GM21515 (cell line): ENCODE results near the gene AASS.
"Not testable (repeated sequence)": the region's sequence is repeated elsewhere in the genome, so short reads cannot be mapped to it uniquely, and the experiment has no call there.

Experiments used
- ATAC-seq: cut with Tn5 transposase; IDR thresholded peaks from one replicate; pipeline ENCODE4 v1.9.1; 2021; ENCODE audit not compliant: unreplicated experiment

The AASS gene

DNA sequence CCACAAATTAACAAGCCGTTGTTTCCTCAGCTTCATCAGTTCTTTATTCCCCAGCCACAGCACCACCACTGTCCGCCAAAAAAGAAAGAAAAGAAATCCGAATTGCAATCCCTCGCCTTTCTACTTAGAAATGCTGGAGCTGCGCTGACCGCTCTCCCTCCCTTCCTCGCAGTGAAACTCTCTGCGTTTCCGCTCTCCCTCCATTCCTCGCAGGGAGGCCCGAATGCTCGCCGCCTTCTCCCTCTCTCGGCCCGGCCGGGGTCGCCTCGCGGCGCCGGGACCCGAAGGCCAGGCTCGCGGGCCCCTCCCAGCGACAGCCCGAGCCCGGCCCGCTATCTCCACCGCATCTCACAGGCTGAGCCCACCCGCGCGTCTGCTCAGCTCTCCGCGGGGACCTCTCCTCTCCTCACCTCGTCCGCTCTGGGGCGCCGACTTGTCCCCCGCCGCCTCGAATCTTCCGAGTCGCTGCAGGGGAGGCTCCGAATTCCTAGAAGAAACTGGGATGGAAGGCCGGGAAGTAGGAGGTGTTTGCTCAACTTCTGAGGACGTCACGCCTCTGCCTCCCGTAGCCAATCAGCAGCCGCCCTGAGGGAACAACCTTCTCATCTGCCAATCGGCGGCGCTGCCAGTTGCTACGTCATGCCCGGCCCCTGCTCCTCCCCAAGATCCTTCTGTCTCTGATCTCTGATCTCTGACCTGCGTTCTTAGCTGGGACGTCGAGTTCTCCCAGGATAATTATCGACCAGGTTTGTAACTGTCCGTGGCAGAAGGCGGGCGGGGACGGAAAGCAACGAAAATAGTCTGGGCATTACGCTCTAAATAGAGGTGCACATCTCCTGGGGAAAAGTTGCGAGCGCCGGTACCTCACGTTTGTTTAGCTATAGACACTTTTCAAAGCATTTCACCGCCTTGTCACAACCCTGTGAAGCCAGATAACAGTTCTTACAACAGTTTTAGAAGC is at the start of gene AASS:
TSS of gene AASS (minus strand) at position 499 of the 961 bp plus-strand sequence. CDS start 10,523 bp downstream, outside the sequence.
- ATAC-seq, result peak; percentile 100

GRCh38 chr7:122188785-122189184 is 44.7 kb upstream of the AASS start:
- no peak for ATAC-seq

GRCh38 chr7:122183106-122183505 is 39.1 kb upstream of the AASS start:
- ATAC-seq, result no peak

DNA sequence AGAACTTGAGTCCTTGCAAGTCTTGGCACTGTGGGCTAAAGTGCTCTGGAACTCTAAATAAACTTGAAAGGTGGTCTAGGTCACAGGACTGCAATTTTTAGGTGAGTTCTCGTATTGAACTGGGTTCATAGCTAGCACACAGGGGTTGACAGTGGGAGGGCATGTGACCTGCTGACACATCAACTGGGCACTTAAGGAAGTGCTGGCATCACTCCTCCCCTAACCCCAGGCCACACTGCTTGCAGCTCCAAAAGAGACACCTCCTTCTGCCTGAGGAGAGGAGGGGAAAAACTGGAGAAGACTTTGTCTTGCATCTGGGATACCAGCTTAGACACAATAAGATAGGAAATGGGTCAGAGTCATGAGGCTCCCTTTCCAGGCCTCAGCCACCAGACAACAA is 38.0 kb upstream of the AASS start:
- no peak for ATAC-seq

DNA sequence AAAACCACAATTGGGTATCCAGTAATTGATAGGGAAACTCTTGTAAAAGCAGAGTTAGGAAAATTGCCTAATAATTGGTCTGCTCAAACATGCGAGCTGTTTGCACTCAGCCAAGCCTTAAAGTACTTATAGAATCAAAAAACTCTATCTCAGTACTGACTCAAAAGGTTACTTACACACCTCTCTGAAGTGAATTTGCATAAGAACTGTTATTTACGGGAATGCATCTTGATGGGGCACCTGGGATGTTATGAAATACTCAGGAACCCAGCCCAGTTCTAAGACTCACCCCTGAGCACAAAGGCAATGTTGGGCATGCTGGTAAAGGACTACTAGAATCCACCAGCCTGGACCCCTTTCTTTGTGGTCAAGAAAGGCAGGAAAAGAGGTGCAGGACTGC is 28.1 kb upstream of the AASS start:
- ATAC-seq, result not testable (repeated sequence)

GRCh38 chr7:122166740-122167139 is 22.7 kb upstream of the AASS start:
- ATAC-seq, result no peak

- no peak for ATAC-seq
These were observed 22.2 kb upstream of the AASS start for GRCh38 chr7:122166275-122166674.

GRCh38 chr7:122161628-122162027 is 17.6 kb upstream of the AASS start:
- ATAC-seq, result no peak

DNA sequence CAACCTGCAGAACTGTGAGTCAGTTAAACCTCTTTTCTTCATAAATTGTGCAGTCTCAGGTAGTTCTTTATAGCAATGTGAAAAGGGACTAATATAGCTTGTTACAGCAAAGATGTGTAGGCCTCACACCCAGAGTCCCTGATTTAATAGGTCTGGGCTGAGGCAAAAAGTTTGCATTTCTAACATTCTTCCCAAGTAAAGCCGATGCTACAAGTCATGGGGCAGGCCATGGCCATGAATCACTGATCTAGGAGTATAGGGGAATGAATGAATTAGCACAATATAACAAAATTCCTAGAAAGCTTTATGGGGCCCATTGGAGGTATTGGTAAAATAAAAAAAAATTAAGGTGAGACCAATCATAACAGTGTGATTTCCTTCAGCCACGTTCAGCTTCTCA is 11.5 kb upstream of the AASS start:
- ATAC-seq, result no peak

DNA sequence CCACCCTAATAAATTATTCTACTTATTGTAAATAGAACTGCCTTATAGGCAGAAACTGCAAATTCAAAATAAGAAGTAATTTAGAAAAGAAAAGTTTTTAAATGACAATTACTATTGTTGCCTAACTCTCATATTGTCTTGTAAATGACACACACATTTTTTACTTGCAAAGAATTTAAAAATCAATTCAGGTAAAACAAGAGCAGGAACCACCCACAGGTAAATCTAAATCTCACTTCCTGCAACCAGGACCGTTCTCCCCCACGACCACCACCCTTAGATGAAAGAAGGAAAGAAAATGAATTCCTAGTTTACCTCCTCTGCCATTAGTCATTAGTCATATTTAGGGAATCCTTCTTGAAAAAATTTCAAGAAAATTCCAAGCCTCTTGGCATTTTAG is 4.8 kb upstream of the AASS start:
- no peak for ATAC-seq

DNA sequence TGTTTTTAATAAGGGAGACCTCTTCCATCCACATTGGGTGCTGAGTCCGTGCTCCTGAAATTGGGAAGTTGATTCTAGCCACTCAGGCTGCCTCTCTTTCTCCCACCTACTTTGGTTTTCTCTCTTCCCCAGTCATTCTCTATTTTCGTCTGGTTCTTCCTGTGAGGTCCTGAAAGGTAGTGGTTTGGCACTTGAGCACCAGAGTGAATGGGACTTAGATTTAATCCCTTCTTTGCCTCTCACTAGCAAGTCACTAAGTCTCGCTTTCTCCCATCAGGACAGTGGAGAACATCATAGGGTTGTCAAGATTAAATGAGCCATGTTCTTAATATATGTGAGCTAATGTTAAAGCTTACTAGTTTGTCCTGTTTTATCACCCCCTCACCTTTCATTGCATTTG is 4.0 kb upstream of the AASS start:
- ATAC-seq, result no peak

- ATAC-seq, result no peak
These were observed 2.0 kb upstream of the AASS start for GRCh38 chr7:122145937-122146645.

GRCh38 chr7:122143376-122143750 is 686 bp downstream of the AASS start:
- peak; percentile 3 for ATAC-seq

- no peak for ATAC-seq
These were observed 3.1 kb downstream of the AASS start for GRCh38 chr7:122140918-122141317.

GRCh38 chr7:122137251-122138077 is 6.6 kb downstream of the AASS start:
- no peak for ATAC-seq

DNA sequence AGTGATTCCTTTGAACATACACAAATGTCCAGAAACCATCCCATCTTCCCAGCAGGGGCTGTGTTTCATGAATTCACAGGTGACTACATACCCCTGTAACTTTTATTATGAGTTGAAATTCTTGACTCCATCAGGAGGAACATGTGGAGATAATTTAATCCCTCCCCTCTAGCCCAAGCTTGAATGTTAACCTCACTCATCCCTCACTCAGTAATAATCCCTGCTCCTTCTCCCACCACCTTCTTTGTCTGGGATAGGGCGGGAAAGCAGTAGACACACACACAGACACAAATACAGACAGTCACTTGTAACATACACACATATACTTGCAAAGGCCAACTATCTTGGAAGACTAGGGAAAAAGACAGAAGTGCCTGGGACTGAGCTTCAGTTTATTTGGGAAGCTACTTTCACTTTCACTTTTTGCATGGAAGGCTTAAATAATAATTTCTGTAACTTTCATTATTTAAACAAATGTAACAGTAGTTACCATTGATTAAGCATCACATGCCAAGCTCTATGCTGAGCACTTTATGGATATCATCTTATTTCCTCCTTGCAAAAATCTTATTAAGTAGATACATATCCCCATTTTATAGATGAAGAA is 7.3 kb downstream of the AASS start:
- no peak for ATAC-seq

- no peak for ATAC-seq
These were observed 8.0 kb downstream of the AASS start for GRCh38 chr7:122136078-122136477.

- ATAC-seq, result no peak
These were observed 8.8 kb downstream of the AASS start for GRCh38 chr7:122135275-122135674.

- ATAC-seq, result not testable (repeated sequence)
These were observed 9.3 kb downstream of the AASS start for GRCh38 chr7:122134793-122135192.

GRCh38 chr7:122133477-122133876 is 10.6 kb downstream of the AASS start:
- no peak for ATAC-seq

- ATAC-seq, result no peak
These were observed 11.7 kb downstream of the AASS start for GRCh38 chr7:122132341-122132740.
